ENCODE data around the gene ADGRL1.

GRCh38 chr19:14145381-14145780 is 60.6 kb downstream of the ADGRL1 start:
- TF ChIP-seq CTCF (IDR thresholded peaks at IDR 0.05; ENCODE audit: low read depth, low read length, poor library complexity, severe bottlenecking) (no peak), EZH2phosphoT487 (IDR thresholded peaks at IDR 0.05; ENCODE audit: borderline replicate concordance, low read length) (no peak)

Measured in DOHH2 (cell line).